ENCODE results near the gene PCLO.

GRCh38 chr7:83065714-83066113 lies 97.0 kb downstream of the PCLO start:
- no peak for TF ChIP-seq HMGXB4 (CRISPR knock-in tag; IDR thresholded peaks at IDR 0.05)
- TF ChIP-seq ZFP36 (IDR thresholded peaks at IDR 0.05; ENCODE audit: low read depth, low read length, partially characterized antibody): no peak
- TF ChIP-seq POLR2A (conservative IDR thresholded peaks at IDR 0.05): no peak
- no peak for TF ChIP-seq HES1 (IDR thresholded peaks at IDR 0.05; ENCODE audit: low read depth)
- TF ChIP-seq CTCF (IDR thresholded peaks at IDR 0.05 in 2 of 3, conservative IDR thresholded peaks at IDR 0.05 in 1 of 3; ENCODE audit: insufficient read depth in 2 of 3, low read depth in 1 of 3, low read length in 3 of 3): no peak
- TF ChIP-seq KAT2B (IDR thresholded peaks at IDR 0.05; ENCODE audit: low read depth, low read length): no peak
